ENCODE data around the gene NDUFS5. TPM values are rescaled to one million over a fixed set of nuclear protein-coding genes. Genes with fewer than 3 reads are reported as not detected.

NDUFS5 gene
- total RNA-seq, 1 experiment from 2014 or later = 316 TPM

GRCh38 chr1:39023140-39023539, 3.0 kb upstream of the NDUFS5 start:
- no peak overlapping the region for H3K4me3 ChIP-seq (ENCODE audit: low read depth in 2 of 2, low read length in 2 of 2)
- no peak overlapping the region for H3K27ac ChIP-seq (ENCODE audit: low read length)
- H3K36me3 ChIP-seq (ENCODE audit: control insufficient read depth, insufficient read depth, low read length) = peaks cover 2% of the 10 kb centered on the region; the same call in 1 of the 2 replicates
- H3K4me1 ChIP-seq (ENCODE audit: control insufficient read depth, insufficient read depth, low read length) = peaks cover 8% of the 10 kb centered on the region; the same call in 1 of the 2 replicates
- ATAC-seq (no peak), DNase-seq (ENCODE audit: low read depth, low spot score) (no peak)
- CTCF ChIA-PET = interaction anchor here (0.6 to 0.7 kb wide), 2 partner anchors 65 to 309 kb away, joined by 3 to 10 read pairs; no protein-coding TSS in a partner anchor
- intact Hi-C loops (cut with micrococcal nuclease; ENCODE audit: unreplicated experiment) = no loop called here
- TF ChIP-seq REST (IDR thresholded peaks at IDR 0.05; ENCODE audit: insufficient read depth in 1 of 2, low read depth in 2 of 2, low read length in 1 of 2) (no peak), SIN3A (IDR thresholded peaks at IDR 0.05; ENCODE audit: borderline replicate concordance, insufficient read depth, low read depth, low read length) (no peak), CTCF (IDR thresholded peaks at IDR 0.05) (no peak), POLR2AphosphoS5 (IDR thresholded peaks at IDR 0.05; ENCODE audit: low read depth, low read length) (no peak), TCF7L2 (IDR thresholded peaks at IDR 0.05; ENCODE audit: low read depth, low read length) (no peak)
- no TSS peak for BruUV-seq (replicated peaks)
- H3K9me3 ChIP-seq (ENCODE audit: control insufficient read depth, insufficient read depth, low read depth, low read length) = no peaks in the 10 kb centered on the region
- no peaks in the 10 kb centered on the region for H3K27me3 ChIP-seq (ENCODE audit: control insufficient read depth, insufficient read depth, low read length)
- POLR2A ChIA-PET = no interaction called here
- in situ Hi-C loops (cut with HindIII; ENCODE audit: low pct_unique_long_range_greater_than_20kb, low sequenced_read_pairs) = no loop called here

DNA sequence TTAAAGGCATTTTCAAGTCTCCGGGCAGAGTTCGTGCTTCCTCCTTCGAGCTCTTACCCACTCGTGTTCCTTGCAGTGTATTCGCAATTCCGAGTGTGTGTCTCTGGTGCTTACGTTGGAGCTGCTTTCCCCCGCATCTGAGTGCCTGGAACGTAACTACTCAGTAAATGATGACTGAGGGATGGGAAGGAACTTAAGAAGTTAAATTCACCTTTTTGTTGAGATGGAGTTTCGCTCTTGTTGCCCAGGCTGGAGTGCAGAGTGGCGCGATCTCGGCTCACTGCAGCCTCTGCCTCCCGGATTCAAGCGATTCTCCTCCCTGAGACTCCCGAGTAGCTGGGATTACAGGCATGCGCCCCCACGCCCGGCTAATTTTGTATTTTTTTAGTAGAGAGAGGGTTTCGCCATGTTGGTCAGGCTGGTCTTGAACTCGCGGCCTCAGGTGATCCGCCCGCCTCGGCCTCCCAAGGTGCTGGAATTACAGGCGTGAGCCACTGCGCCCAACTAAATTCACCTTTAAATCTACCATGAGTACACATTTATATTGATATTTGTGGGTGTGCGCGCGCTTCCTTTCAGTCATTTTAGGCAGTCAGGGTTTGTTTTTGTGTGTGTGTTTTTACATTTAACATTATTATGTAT, 837 bp downstream of the NDUFS5 start:
- ATAC-seq (no peak), DNase-seq (ENCODE audit: low read depth, low spot score) (no peak)
- ChIA-PET CTCF (interaction anchor here (0.6 to 0.7 kb wide), 2 partner anchors 186 to 549 kb away, joined by 3 to 5 read pairs; no protein-coding TSS in a partner anchor), POLR2A (interaction anchor here (0.5 to 1.1 kb wide), 8 partner anchors 8 to 90 kb away, joined by 3 to 15 read pairs (median 4); no protein-coding TSS in a partner anchor)
- in situ Hi-C loops (cut with HindIII; ENCODE audit: low pct_unique_long_range_greater_than_20kb, low sequenced_read_pairs) (no loop called here), intact Hi-C loops (cut with micrococcal nuclease; ENCODE audit: unreplicated experiment) (no loop called here)
- TF ChIP-seq SIN3A (IDR thresholded peaks at IDR 0.05; ENCODE audit: borderline replicate concordance, insufficient read depth, low read depth, low read length) (no peak), POLR2AphosphoS5 (IDR thresholded peaks at IDR 0.05; ENCODE audit: low read depth, low read length) (no peak), TCF7L2 (IDR thresholded peaks at IDR 0.05; ENCODE audit: low read depth, low read length) (no peak), REST (IDR thresholded peaks at IDR 0.05; ENCODE audit: insufficient read depth in 1 of 2, low read depth in 2 of 2, low read length in 1 of 2) (no peak), CTCF (IDR thresholded peaks at IDR 0.05) (no peak)
- Histone ChIP-seq H3K27ac (ENCODE audit: low read length) (peak overlapping the region; percentile 98), H3K9me3 (ENCODE audit: control insufficient read depth, insufficient read depth, low read depth, low read length) (no peaks in the 10 kb centered on the region), H3K36me3 (ENCODE audit: control insufficient read depth, insufficient read depth, low read length) (peaks cover 10% of the 10 kb centered on the region), H3K27me3 (ENCODE audit: control insufficient read depth, insufficient read depth, low read length) (no peaks in the 10 kb centered on the region), H3K4me1 (ENCODE audit: control insufficient read depth, insufficient read depth, low read length) (peaks cover 8% of the 10 kb centered on the region; the same call in 1 of the 2 replicates), H3K4me3 (ENCODE audit: low read depth in 2 of 2, low read length in 2 of 2) (peak overlapping the region; percentile 96 to 100)
- BruUV-seq (replicated peaks) = no TSS peak

Measured in Panc1 (cell line).